Activated CD4-positive, CD25-positive, alpha-beta regulatory T cell treated with anti-CD3 and anti-CD28 coated beads, Interleukin-2, amount 50 U/mL, for 72 hours (primary cell): ENCODE results near the gene CLSTN1.
"Not testable (repeated sequence)": the region's sequence is repeated elsewhere in the genome, so short reads cannot be mapped to it uniquely, and the experiment has no call there.

ENCODE experiments used
- DNase-seq: peaks from one replicate; pipeline ENCODE4 v3.0.0; 2021

CLSTN1 gene

GRCh38 chr1:9760824-9761223, 62.9 kb downstream of the CLSTN1 start:
- DNase-seq, result no peak

- no peak for DNase-seq
Observed at GRCh38 chr1:9759939-9760338, 63.8 kb downstream of the CLSTN1 start.

DNA sequence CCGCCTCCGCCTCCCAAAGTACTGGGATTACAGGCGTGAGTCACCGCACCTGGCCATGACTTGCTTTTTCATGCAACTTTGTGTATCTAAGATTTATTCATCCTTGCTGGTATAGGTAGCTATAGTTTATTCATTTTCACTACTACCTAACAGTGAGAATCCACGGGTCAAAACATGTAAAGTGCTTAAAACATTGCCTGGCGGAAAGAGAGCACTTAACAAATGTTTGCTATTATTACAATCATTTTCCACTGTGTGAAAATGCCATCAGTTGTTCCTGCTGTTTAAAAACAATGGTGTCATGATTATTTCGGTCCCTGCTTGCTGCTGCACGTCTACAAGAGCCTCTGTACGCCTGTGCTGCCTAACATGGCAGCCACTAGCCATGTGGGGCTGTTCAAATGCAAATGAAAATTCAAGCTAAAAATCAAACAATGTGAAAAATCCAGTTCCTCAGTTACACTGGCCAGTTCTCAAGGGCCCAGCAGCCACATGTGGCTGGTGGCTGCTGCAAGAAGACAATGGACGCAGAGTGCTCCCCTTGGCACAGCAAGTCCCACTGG, 65.1 kb downstream of the CLSTN1 start:
- no peak for DNase-seq

DNA sequence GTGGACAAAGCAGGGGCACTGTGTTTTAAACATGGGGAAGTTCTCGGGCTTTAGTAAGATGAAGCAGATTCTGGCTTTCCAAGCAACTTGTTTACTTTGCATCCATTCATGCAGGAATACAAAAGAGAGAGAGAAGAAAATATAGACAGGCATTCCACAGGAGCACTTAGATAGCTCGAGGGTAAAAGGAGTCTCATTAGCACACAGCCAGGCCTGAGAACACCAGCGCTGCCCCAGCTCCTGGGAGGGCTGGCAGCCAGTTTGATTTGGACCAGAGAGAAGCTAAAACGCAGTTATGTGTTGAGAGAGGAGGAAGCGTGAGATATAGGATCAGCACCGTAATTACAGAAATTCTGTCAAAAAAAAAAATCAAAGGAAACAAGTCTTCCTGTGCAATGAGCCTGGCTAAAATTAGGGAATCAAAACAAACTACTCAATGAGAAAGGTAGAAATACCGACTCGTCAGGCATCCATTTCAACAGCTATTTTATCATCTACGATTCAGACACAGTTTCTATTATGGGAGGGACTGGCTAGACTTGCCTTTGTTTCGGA, 68.2 kb downstream of the CLSTN1 start:
- DNase-seq, result no peak

- no peak for DNase-seq
Observed at GRCh38 chr1:9753121-9753531, 70.6 kb downstream of the CLSTN1 start.

GRCh38 chr1:9751971-9752370, 71.8 kb downstream of the CLSTN1 start:
- DNase-seq, result no peak

DNA sequence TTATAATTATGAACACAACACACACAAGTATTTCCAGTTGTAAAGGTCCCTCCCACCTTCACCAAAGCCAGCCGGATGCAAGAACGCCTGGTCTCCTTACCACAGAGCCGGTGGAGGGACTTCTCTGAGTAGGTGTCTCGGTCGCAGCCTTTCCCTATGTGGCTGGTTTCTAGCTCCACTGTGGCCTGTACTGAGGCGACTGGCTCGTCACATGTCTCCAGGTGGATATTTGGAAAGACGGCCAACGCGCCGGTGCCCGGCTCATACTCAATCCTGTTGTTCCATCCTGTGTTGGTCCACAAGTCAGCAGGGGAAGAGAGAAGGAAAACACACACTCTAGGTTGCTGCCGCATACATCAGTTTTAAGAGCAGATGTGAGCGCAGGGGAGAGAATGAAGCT, 74.4 kb downstream of the CLSTN1 start:
- DNase-seq, result no peak

DNA sequence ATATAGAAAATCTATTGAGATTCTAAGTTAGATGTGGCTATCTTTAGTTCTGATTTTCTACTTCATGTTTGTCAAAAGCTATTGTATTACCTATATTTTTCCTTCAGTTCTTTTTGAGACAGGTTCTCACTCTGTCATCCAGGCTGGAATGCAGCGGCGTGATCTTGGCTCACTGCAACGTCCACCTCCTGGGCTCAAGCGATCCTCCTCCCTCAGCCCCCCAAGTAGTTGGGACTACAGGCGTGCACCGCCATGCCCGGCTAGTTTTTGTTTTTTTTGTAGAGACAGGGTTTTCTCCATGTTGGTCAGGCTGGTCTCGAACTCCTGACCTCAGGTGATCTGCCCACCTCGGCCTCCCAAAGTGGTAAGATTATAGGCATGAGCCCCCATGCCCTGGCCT, 75.4 kb downstream of the CLSTN1 start:
- DNase-seq, result not testable (repeated sequence)

- DNase-seq, result no peak
Observed at GRCh38 chr1:9746651-9747050, 77.1 kb downstream of the CLSTN1 start.

GRCh38 chr1:9746211-9746610, 77.6 kb downstream of the CLSTN1 start:
- DNase-seq, result no peak

GRCh38 chr1:9744106-9744799, 79.5 kb downstream of the CLSTN1 start:
- no peak for DNase-seq

- no peak for DNase-seq
Observed at GRCh38 chr1:9737671-9738070, 86.1 kb downstream of the CLSTN1 start.

DNA sequence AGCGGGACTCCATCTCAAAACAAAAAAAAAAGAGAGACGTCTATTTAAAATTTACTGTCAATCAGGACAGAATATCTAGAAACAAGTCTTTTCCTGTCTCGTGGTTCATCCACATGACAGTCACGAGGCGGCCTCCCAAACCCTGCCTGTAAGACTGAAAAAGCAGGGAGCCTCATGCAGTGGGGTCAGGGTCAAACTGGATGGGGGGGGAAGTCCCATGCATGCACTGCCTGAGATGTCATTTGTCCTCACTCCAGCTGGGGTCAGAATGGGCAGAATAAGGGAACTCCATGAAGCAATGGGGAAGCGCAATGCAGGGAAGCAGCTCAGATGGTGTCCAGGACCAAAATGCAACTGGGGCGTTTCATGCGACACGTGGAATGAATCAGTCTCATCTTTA, 86.7 kb downstream of the CLSTN1 start:
- DNase-seq, result no peak

GRCh38 chr1:9736241-9736640, 87.5 kb downstream of the CLSTN1 start:
- no peak for DNase-seq

- DNase-seq, result no peak
Observed at GRCh38 chr1:9735800-9736199, 88.0 kb downstream of the CLSTN1 start.

DNA sequence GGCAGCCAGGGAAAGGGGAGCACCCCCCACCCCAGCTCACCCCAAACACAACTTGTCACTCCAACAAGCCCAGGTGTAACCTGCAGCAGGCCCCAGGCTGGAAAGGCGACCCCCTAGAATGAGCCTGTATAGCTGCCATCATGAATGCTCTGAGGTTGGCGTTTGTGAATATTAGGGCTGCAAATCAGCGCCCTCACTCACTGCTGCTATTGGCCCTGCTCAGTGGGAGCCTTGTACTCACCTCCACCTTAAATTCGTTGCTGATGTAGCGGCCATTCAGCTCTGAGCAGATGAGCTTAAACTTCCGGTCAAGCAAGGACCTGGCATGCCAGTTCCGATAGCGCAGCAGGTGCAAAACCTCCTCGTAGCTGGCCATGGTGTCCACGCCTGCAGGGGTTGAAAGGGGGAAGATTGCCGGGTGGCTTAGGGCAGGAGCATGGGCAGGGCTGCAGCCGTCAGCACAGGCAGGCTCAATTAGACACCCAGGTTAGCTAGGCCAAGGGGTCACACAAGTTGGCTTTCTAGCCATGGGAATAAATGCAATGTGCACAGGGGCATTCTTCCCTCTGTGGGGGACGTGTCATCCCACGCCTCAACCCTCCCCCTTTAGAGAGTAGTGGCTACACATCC, 90.5 kb downstream of the CLSTN1 start:
- DNase-seq, result no peak

GRCh38 chr1:9732123-9732971, 91.4 kb downstream of the CLSTN1 start:
- no peak for DNase-seq

DNA sequence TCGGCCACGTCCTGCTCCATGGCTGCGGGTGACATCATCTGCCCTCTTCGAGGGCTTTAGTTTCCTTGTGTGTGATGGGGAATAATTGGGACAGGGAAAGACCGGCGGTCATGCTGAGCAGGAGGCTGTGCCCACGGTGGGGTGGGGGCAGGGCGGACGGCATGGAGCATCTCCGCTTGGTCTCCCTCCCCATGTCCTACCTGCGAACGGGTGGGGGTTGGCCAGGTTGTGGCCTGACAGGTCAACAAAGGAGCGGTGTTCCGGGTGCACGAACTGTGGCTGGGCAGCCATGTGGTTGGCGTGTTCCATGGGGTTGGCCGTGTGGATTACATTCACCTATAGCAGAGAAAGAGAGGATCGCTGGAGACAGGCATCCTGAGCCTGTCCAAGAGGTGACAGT, 92.2 kb downstream of the CLSTN1 start:
- DNase-seq, result no peak

- no peak for DNase-seq
Observed at GRCh38 chr1:9731051-9731537, 92.7 kb downstream of the CLSTN1 start.

- no peak for DNase-seq
Observed at GRCh38 chr1:9730096-9730901, 93.5 kb downstream of the CLSTN1 start.

GRCh38 chr1:9729523-9729922, 94.2 kb downstream of the CLSTN1 start:
- no peak for DNase-seq
